ENCODE data around the gene KCTD1.

KCTD1 gene

GRCh38 chr18:26424428-26425147 lies 123.8 kb downstream of the KCTD1 start:
- DNase-seq: no peak

GRCh38 chr18:26422472-26423162 lies 125.7 kb downstream of the KCTD1 start:
- no peak for DNase-seq

GRCh38 chr18:26421931-26422330 lies 126.4 kb downstream of the KCTD1 start:
- DNase-seq: no peak

- no peak for DNase-seq
These were observed 126.8 kb downstream of the KCTD1 start for GRCh38 chr18:26421503-26421902.

- DNase-seq: no peak
These were observed 128.6 kb downstream of the KCTD1 start for GRCh38 chr18:26419746-26420145.

GRCh38 chr18:26418225-26418624 lies 130.1 kb downstream of the KCTD1 start:
- DNase-seq: no peak

GRCh38 chr18:26417190-26417589 lies 131.2 kb downstream of the KCTD1 start:
- no peak for DNase-seq

- no peak for DNase-seq
These were observed 131.7 kb downstream of the KCTD1 start for GRCh38 chr18:26416652-26417150.

GRCh38 chr18:26415631-26416030 lies 132.7 kb downstream of the KCTD1 start:
- DNase-seq: no peak

GRCh38 chr18:26414901-26415440 lies 133.4 kb downstream of the KCTD1 start:
- no peak for DNase-seq

- no peak for DNase-seq
These were observed 139.3 kb downstream of the KCTD1 start for GRCh38 chr18:26409091-26409490.

- no peak for DNase-seq
These were observed 140.4 kb downstream of the KCTD1 start for GRCh38 chr18:26407736-26408601.

GRCh38 chr18:26406854-26407517 lies 141.4 kb downstream of the KCTD1 start:
- no peak for DNase-seq

GRCh38 chr18:26406324-26406723 lies 142.0 kb downstream of the KCTD1 start:
- no peak for DNase-seq

GRCh38 chr18:26405190-26405801 lies 143.1 kb downstream of the KCTD1 start:
- DNase-seq: no peak

Measured in activated gamma-delta T cell (primary cell).